GM18498 (cell line): Measurements from ENCODE around the gene ETDB.
A peak's percentile ranks its signal among the peaks of the same experiment; 100 is the strongest.
"Not testable (repeated sequence)": the region's sequence is repeated elsewhere in the genome, so short reads cannot be mapped to it uniquely, and the experiment has no call there.

Experiments
- ATAC-seq: cut with Tn5 transposase; IDR thresholded peaks from one replicate; pipeline ENCODE4 v1.9.1; 2021; ENCODE audit warnings: mild to moderate bottlenecking, moderate library complexity; ENCODE audit not compliant: unreplicated experiment

Gene ETDB

GRCh38 chrX:135120056-135120576, at the start of gene ETDB:
TSS of gene ETDB (minus strand) at chrX:135120526. CDS start at chrX:135119261, 1,265 bp downstream.
- ATAC-seq, result not testable (repeated sequence)

- not testable (repeated sequence) for ATAC-seq
Observed at GRCh38 chrX:135169534-135169933, 49.2 kb upstream of the ETDB start.

GRCh38 chrX:135168486-135168885, 48.2 kb upstream of the ETDB start:
- no peak for ATAC-seq

- ATAC-seq, result not testable (repeated sequence)
Observed at GRCh38 chrX:135154688-135155087, 34.4 kb upstream of the ETDB start.

- not testable (repeated sequence) for ATAC-seq
Observed at GRCh38 chrX:135126145-135126544, 5.8 kb upstream of the ETDB start.

- ATAC-seq, result not testable (repeated sequence)
Observed at GRCh38 chrX:135116064-135116463, 4.3 kb downstream of the ETDB start.

GRCh38 chrX:135114392-135114791, 5.9 kb downstream of the ETDB start:
- peak; percentile 97 for ATAC-seq

GRCh38 chrX:135112743-135113142, 7.6 kb downstream of the ETDB start:
- ATAC-seq, result no peak

- ATAC-seq, result no peak
Observed at GRCh38 chrX:135112096-135112729, 8.1 kb downstream of the ETDB start.

GRCh38 chrX:135109554-135109953, 10.8 kb downstream of the ETDB start:
- no peak for ATAC-seq

GRCh38 chrX:135099493-135099783, 20.9 kb downstream of the ETDB start:
- no peak for ATAC-seq

GRCh38 chrX:135097196-135097744, 23.1 kb downstream of the ETDB start:
- ATAC-seq, result not testable (repeated sequence)

- ATAC-seq, result no peak
Observed at GRCh38 chrX:135095715-135096114, 24.6 kb downstream of the ETDB start.

- no peak for ATAC-seq
Observed at GRCh38 chrX:135094726-135095125, 25.6 kb downstream of the ETDB start.

GRCh38 chrX:135089126-135089525, 31.2 kb downstream of the ETDB start:
- ATAC-seq, result no peak

- no peak for ATAC-seq
Observed at GRCh38 chrX:135087867-135088266, 32.5 kb downstream of the ETDB start.

GRCh38 chrX:135086197-135086854, 34.0 kb downstream of the ETDB start:
- peak; percentile 90 for ATAC-seq

GRCh38 chrX:135081693-135082404, 38.5 kb downstream of the ETDB start:
- ATAC-seq, result no peak
